ENCODE measurements around the gene FAM156B. TPM values are rescaled to one million over a fixed set of nuclear protein-coding genes. Genes with fewer than 3 reads are reported as not detected.
"Not testable (repeated sequence)": the region's sequence is repeated elsewhere in the genome, so short reads cannot be mapped to it uniquely, and the experiment has no call there.

The FAM156B gene
- total RNA-seq, 1 experiment from 2014 or later, result 35.1 TPM

DNA sequence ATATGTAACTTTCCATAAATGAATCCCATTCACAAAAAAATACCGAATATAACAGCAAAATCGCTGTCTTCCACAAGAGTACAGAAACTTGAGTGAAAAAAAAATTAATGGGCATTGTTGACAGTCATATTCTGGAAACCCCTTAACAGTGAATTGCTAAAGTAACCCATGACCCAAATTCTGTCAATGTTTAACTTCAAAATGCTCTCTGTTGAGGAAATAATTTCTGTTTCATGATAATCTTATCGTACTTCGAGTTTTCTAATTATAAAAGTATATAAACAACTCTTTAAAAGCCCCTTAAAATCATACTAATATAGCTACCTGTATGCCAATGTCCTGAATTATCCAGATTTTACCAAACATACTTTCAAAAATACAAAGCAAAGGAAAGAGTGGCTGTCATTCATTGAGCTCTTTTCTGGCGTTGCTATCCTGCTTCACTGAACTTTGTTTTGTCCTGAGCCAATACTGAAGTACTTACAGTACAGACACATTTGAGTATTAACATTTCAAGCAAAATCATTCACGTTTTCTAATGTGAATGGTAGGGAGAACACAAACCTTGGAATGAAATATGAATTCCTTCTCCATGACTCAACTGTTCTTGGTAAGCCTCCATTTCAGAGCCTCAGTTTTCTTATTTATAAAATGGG, 31.7 kb upstream of the FAM156B start:
- no peaks in the 10 kb centered on the region for H3K4me1 ChIP-seq (ENCODE audit: insufficient read depth, low read length)
- ATAC-seq, result no peak

DNA sequence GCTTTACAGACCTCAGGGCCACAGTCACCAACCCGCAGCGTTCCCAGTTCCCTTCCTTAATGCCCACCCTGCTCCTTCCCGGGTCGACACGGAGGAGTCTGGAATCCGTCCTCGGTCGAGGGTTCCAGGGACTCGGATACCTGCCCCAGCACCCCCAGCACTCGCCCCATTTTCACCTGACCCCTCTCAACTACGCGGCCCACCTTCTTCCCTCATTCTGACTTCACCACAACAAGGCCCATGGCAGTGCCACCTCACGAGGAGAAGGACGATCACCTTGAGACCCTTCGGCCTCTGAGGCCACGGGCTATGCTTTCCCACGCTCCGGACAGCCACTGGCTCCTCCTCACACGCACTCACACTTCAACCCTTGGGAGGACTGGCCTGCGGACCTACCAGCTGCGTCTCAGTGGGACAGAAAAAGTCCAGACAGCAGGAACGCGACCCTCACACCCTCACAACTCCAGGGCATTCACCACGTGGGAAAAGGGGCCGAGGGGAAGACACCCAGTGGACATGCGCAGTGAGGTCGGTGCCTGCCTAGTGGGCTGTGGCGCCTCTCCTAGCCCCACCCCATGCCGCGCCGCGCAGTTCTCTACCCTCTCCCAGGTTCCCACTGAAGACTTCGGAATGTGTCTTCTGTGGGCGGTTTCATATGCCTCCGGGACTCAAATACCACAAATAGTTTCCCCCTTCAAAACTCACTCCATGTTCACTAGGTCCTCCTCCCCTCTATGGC, 29.4 kb upstream of the FAM156B start, which contains the start of gene XAGE3:
Gene XAGE3, minus strand, starts transcription at position 474 of the 739 bp plus-strand sequence. CDS start 950 bp downstream, outside the sequence.
- ATAC-seq, result no peak
- H3K9me2 ChIP-seq (replicated peaks; ENCODE audit: low read length), result no peaks in the 10 kb centered on the region
- no peaks in the 10 kb centered on the region for H4K20me1 ChIP-seq (ENCODE audit: low read length)
- no TSS peak for BruUV-seq (replicated peaks)
- no peaks in the 10 kb centered on the region for H3K79me2 ChIP-seq (ENCODE audit: low read length)
- no peaks in the 10 kb centered on the region for H3K9me3 ChIP-seq (ENCODE audit: low read length)
- intact Hi-C loops (cut with micrococcal nuclease), result no loop called here
- ChIA-PET CTCF (no interaction called here), POLR2A (ENCODE audit: unreplicated experiment) (no interaction called here)
- no peak within 1 kb of the TSS for H3K4me3 ChIP-seq (ENCODE audit: low read length)
- no peaks in the 10 kb centered on the region for H3K4me1 ChIP-seq (ENCODE audit: insufficient read depth, low read length)
- no peaks in the 10 kb centered on the region for H3F3A ChIP-seq (ENCODE audit: low read length, unreplicated experiment)
- no peak for DNase-seq
- no peak within 1 kb of the TSS for H3K27ac ChIP-seq (ENCODE audit: low read length)
- H3K4me2 ChIP-seq (ENCODE audit: low read length), result no peak within 1 kb of the TSS
- no peak for TF ChIP-seq EZH2phosphoT487 (IDR thresholded peaks at IDR 0.05; ENCODE audit: borderline replicate concordance, low read length)
- no peak for TF ChIP-seq EZH2 (IDR thresholded peaks at IDR 0.05; ENCODE audit: low read length, unreplicated experiment)
- TF ChIP-seq, protein P1, sequence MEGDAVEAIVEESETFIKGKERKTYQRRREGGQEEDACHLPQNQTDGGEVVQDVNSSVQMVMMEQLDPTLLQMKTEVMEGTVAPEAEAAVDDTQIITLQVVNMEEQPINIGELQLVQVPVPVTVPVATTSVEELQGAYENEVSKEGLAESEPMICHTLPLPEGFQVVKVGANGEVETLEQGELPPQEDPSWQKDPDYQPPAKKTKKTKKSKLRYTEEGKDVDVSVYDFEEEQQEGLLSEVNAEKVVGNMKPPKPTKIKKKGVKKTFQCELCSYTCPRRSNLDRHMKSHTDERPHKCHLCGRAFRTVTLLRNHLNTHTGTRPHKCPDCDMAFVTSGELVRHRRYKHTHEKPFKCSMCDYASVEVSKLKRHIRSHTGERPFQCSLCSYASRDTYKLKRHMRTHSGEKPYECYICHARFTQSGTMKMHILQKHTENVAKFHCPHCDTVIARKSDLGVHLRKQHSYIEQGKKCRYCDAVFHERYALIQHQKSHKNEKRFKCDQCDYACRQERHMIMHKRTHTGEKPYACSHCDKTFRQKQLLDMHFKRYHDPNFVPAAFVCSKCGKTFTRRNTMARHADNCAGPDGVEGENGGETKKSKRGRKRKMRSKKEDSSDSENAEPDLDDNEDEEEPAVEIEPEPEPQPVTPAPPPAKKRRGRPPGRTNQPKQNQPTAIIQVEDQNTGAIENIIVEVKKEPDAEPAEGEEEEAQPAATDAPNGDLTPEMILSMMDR (conservative IDR thresholded peaks at IDR 0.05; ENCODE audit: low read depth, low read length), result no peak
- H3K27me3 ChIP-seq (ENCODE audit: low read length), result peaks cover 44% of the 10 kb centered on the region; the same call in 1 of the 2 replicates
- H2AFZ ChIP-seq (ENCODE audit: low read length), result no peak within 1 kb of the TSS
- no peaks in the 10 kb centered on the region for H3K36me3 ChIP-seq (ENCODE audit: low read depth, low read length)
- no peak within 1 kb of the TSS for H3K9ac ChIP-seq (ENCODE audit: low read length)

More for the DNA sequence above, 31.7 kb upstream of the FAM156B start:
- Histone ChIP-seq H3K27ac (ENCODE audit: low read length) (no peak overlapping the region), H2AFZ (ENCODE audit: low read length) (no peak overlapping the region), H3K9ac (ENCODE audit: low read length) (no peak overlapping the region), H3K79me2 (ENCODE audit: low read length) (no peaks in the 10 kb centered on the region), H3K9me3 (ENCODE audit: low read length) (no peaks in the 10 kb centered on the region), H3F3A (ENCODE audit: low read length, unreplicated experiment) (no peaks in the 10 kb centered on the region), H3K4me2 (ENCODE audit: low read length) (no peak overlapping the region), H3K4me3 (ENCODE audit: low read length) (no peak overlapping the region), H3K27me3 (ENCODE audit: low read length) (peaks cover 41% of the 10 kb centered on the region; the same call in 1 of the 2 replicates), H3K36me3 (ENCODE audit: low read depth, low read length) (no peaks in the 10 kb centered on the region), H4K20me1 (ENCODE audit: low read length) (no peaks in the 10 kb centered on the region), H3K9me2 (replicated peaks; ENCODE audit: low read length) (no peaks in the 10 kb centered on the region)
- intact Hi-C loops (cut with micrococcal nuclease), result no loop called here
- ChIA-PET POLR2A (ENCODE audit: unreplicated experiment) (no interaction called here), CTCF (no interaction called here)
- no peak for DNase-seq
- TF ChIP-seq EZH2phosphoT487 (IDR thresholded peaks at IDR 0.05; ENCODE audit: borderline replicate concordance, low read length) (no peak), EZH2 (IDR thresholded peaks at IDR 0.05; ENCODE audit: low read length, unreplicated experiment) (no peak)
- TF ChIP-seq, protein P1 (conservative IDR thresholded peaks at IDR 0.05; ENCODE audit: low read depth, low read length), result no peak
- BruUV-seq (replicated peaks), result no TSS peak

DNA sequence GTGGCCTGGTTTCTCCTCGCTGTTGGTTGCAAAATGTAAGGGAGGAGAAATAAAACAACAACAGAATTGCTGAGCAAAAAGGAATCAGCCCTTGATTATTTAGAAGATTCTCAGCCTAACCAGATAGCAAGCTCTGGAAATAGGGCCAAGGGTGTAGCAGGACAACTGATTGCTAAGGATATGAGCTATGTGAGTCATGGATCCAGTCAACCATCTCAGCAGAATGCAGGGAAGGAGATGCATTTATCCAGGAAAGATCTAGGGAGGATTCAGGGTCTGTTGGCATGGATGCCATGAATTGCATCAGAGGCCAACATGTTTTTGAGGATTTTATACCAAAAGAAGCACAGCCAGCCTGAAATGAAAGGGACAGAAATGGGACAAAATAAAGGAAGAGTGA, 27.1 kb upstream of the FAM156B start:
- ChIA-PET POLR2A (ENCODE audit: unreplicated experiment) (no interaction called here), CTCF (no interaction called here)
- Histone ChIP-seq H3K9me2 (replicated peaks; ENCODE audit: low read length) (no peaks in the 10 kb centered on the region), H3K4me1 (ENCODE audit: insufficient read depth, low read length) (no peaks in the 10 kb centered on the region), H3K27me3 (ENCODE audit: low read length) (peaks cover 24% of the 10 kb centered on the region; the same call in 1 of the 2 replicates), H3K27ac (ENCODE audit: low read length) (no peak overlapping the region), H3K36me3 (ENCODE audit: low read depth, low read length) (no peaks in the 10 kb centered on the region), H3F3A (ENCODE audit: low read length, unreplicated experiment) (no peaks in the 10 kb centered on the region), H3K4me2 (ENCODE audit: low read length) (no peak overlapping the region), H3K79me2 (ENCODE audit: low read length) (no peaks in the 10 kb centered on the region), H3K9me3 (ENCODE audit: low read length) (no peaks in the 10 kb centered on the region), H2AFZ (ENCODE audit: low read length) (no peak overlapping the region), H4K20me1 (ENCODE audit: low read length) (no peaks in the 10 kb centered on the region), H3K9ac (ENCODE audit: low read length) (no peak overlapping the region), H3K4me3 (ENCODE audit: low read length) (no peak overlapping the region)
- TF ChIP-seq EZH2 (IDR thresholded peaks at IDR 0.05; ENCODE audit: low read length, unreplicated experiment) (no peak), EZH2phosphoT487 (IDR thresholded peaks at IDR 0.05; ENCODE audit: borderline replicate concordance, low read length) (no peak)
- TF ChIP-seq, protein P1 (conservative IDR thresholded peaks at IDR 0.05; ENCODE audit: low read depth, low read length), result no peak
- intact Hi-C loops (cut with micrococcal nuclease), result no loop called here
- no TSS peak for BruUV-seq (replicated peaks)
- DNase-seq (no peak), ATAC-seq (no peak)

DNA sequence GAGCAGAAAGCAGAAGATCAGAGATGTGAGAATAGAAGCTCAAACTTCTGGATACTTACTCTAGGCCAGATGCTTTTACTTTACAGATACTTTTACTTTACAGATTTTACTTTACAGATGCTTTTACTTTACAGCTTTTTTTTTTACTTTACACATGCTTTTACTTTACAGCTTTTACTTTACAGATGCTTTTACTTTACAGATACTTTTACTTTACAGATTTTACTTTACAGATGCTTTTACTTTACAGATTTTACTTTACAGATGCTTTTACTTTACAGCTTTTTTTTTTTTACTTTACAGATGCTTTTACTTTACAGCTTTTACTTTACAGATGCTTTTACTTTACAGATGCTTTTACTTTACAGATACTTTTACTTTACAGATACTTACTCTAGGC, 23.3 kb upstream of the FAM156B start:
- CTCF ChIA-PET; BruUV-seq (replicated peaks); H2AFZ ChIP-seq (ENCODE audit: low read length): not testable (repeated sequence)

More for the DNA sequence above, 23.3 kb upstream of the FAM156B start:
- H3K36me3 ChIP-seq (ENCODE audit: low read depth, low read length); H3K4me1 ChIP-seq (ENCODE audit: insufficient read depth, low read length); POLR2A ChIA-PET (ENCODE audit: unreplicated experiment); DNase-seq; ATAC-seq; H3F3A ChIP-seq (ENCODE audit: low read length, unreplicated experiment); H3K27ac ChIP-seq (ENCODE audit: low read length); H3K79me2 ChIP-seq (ENCODE audit: low read length); H3K9me3 ChIP-seq (ENCODE audit: low read length); H3K9me2 ChIP-seq (replicated peaks; ENCODE audit: low read length); H3K4me3 ChIP-seq (ENCODE audit: low read length); H4K20me1 ChIP-seq (ENCODE audit: low read length); H3K9ac ChIP-seq (ENCODE audit: low read length); intact Hi-C loops (cut with micrococcal nuclease); H3K4me2 ChIP-seq (ENCODE audit: low read length): not testable (repeated sequence)
- peaks cover 17% of the 10 kb centered on the region for H3K27me3 ChIP-seq (ENCODE audit: low read length)
